GDM1 (cell line): Measurements from ENCODE around the gene CDK4.

ENCODE experiments used
- DNase-seq: peaks from one replicate; lab custom pipeline; 2025; lab: John Stamatoyannopoulos, UW

Gene CDK4

DNA sequence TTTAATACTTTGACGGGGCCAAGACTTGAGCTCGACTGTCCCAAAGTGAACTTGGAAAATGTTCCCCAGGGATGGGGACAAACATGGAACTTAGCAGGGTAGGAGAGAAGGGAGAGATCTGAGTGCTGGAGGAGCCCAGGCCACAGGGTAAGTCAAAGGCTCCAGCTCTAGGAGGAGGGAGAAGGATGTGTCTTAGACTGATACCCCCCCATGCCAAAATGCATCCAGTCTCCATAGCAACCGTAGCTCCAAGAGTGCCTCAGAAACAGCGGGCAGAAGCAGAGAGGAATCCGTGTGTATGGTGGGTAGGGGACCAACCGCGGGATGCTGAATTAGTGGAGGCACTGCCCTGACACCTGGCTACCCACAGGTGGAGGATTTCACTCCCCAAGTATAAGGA lies 12.7 kb downstream of the CDK4 start:
- no peak for DNase-seq

DNA sequence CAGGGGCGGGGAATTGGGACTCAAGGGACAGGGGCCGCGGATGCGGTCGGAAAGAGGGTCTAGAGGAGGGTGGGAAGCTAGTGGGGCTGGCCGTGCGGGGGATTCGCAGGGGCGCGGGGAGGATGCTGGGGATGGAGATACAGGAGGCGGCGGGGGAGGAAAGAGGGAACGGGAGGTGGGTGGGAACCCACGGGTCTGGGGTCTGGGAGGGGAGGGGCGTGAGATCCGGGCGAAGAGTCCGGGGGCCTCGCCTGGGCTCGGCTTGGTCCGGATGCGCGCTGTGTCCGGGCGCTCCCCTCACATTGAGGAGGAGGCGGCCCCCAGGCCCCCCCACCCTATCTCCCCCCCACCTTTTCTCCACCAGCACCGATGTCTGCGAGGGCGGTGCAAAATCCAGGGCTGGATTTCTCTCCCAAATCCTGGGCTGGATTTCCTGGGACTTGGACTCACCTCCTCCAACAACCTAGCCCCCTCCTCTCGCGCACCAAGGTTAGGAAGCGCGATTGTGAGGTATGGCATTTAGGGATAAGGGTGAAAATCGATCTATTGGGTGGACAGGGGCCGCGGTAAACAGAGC lies 13.4 kb downstream of the CDK4 start, which contains the start of gene AGAP2:
Gene AGAP2 (minus strand): TSS at position 82 of the 577 bp plus-strand sequence. CDS start 496 bp downstream, outside the sequence.
- DNase-seq: no peak

DNA sequence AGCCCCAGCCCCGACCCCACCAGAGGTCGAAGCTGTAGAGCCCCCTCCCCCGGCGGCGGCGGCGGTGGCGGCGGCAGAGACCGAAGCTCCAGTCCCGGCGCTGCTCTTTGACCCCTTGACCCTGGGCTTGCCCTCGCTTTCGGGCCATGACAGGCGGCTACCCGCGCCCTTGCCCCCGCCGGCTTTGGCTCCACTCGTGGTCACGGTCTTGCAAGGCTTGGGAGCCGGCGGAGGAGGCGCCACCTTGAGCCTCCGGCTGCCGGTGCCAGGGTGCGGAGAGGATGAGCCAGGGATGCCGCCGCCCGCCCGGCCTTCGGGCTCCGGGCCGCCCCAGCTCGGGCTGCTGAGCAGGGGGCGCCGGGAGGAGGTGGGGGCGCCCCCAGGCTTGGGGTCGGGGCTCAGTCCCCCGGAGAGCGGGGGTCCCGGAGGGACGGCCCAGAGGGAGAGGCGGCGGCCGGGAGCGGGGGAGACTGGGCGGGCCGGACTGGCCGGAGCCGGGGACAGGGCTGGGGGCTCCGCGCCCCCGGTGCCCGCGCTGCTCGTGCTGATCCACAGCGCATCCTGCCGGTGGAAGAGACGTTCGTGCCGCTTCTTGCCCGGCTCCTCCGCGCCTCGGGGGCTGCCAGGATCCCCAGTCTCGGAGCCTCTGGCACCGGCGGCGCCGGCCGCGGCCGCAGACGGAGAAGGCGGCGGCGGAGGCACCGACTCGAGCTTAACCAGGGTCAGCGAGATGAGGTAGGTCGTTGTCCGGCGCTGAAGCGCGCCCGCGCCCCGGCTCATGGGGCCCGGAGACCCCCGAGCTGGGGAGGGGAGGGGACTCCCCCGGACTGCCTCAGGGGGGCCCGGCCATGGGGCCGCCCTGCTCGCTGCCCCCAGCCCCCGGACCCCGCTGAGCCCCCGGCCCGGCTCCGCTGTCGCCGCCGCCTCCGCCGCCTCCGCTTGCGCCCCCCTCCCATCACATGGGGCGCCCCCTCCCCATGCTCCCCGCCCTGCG lies 14.3 kb downstream of the CDK4 start:
- no peak for DNase-seq

DNA sequence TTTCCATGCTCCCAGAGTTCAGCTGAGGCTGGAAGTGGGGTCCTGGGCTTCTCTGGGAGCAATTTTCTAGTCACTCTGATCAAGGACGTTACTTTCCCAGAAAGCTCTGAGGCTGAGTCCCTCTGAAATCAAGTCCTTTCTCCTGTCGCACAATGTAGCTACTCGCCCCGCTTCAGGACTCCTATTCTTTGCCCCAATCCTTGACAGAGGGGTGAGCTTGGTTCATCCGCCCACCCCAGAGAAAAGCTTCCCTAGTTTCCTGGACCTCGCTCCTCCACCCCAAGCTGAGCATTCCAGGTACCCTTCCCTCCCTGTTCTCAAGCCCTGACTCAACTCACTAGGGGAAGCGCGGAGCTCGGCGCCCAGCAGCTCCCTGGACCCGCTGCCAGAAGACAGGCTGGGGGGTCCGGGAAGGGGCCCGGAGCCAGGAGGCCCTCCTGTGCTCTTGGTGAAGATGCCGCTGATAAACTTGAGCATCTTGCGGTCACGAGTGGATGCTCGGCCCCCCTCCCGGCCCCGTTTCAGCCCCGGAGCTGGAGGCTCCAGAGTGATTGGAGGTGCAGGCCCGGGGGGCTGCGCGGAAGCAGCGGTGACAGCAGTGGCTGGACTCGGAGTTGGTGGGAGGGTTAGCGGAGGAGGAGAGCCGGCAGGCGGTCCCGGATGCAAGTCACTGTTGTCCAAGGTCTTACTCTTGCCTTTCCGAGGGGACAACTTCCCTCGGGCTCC lies 15.2 kb downstream of the CDK4 start:
- no peak for DNase-seq

DNA sequence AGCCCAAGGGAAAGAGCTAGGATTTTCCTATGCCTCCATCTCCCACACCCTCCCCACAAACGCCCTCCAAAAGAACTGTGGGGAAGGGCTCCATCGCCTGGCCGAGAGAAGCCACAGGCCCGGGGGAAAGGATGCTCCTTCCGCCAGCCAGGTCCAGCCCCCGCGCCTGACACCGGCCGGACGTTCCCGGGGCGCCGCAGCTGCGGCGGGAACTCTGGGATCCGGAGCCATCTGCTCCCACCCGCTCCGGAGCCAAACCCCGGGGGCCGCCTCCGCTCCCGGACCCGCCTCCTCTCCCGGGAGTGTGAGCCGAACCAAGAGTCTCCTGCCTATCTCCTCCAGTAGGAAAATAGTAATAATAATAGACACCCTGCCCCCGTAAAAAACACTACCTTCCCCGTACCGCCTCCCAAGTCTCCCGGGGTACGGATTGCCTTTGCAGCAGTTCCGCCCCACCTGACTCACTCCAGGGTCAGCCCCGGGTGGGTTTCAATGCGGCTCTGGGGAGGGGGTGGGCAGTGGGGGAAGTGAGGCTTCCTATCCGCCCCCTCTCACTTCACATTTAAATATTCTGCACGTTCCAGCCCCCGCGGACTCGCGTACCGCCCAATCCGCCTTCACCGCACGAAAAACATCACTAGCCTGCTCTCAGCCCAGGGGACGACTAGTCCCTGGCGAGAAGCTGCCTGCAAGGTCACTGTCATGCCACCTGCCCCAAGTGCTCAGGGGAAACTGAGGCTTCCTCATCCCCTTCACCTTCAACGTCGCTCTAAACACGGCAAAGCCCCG lies 16.0 kb downstream of the CDK4 start:
- DNase-seq: no peak

DNA sequence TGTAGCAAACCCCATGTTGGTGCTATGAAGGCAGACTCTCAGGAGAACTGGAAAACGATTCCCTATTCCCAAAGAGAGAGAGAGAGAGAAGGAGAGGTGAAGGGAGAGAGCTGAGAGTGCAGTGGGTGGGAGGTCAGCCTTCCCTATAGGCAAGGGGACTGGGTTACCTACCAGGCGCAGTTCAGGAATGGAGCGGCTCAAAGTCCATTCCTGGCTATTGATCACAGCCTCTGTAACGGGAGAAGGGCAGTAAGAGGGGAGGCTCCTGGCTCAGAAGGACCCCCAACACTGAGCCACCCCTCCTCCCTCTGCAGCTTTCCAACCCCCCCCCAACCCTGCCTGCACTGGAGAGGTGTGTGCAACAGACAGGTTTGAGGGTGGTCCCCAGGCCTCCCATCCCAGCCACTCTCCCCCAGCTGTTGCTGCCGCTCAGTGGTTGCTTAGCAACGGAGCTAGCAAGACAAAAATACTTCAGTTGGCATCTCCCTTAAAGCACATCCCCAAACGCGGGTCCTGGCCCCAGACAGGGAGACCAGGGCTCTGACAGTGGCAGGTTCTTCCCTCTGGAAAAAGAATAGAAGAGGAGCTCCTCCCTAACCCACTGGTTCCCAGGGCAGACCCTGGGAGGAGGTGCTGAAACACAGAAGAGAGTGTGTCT lies 16.8 kb downstream of the CDK4 start:
- no peak for DNase-seq

DNA sequence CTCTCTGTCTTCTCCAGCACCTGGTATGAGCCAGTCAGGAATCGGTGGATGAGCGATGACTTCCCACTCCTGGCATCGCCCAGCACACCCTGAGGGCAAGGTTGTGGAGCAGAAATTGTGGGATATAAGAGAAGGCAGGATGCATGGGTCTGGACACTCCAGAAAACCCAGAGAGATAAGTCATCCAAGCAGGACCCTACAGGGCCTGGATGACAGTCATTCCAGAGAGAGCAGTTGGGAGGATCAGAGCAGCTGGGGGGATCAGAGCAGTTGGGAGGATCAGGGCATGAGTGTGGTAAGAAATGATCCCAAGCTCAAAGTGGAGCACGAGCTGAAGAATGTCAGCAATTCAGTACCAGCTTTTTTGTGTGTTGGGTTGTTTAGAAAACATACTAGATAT lies 17.5 kb downstream of the CDK4 start:
- no peak for DNase-seq

DNA sequence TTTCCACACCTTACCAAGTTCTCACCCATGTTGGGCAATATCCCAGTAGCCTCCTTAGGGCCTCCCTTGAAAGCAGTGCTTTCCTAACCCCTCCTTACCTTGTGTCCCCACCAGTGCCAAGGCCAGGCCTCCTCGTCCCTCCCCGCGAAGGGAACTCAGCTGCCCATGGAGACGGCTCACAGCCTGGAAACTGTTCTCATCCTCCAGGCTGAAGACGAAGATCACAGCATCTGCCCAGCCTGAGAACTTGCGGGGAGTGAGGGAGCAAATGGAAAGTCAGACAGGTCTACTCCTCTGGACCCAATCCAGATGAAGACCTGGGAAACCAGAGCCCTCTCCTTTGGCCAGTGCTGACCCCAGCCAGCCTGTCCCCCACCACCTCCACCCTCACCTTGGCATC lies 18.2 kb downstream of the CDK4 start:
- no peak for DNase-seq

DNA sequence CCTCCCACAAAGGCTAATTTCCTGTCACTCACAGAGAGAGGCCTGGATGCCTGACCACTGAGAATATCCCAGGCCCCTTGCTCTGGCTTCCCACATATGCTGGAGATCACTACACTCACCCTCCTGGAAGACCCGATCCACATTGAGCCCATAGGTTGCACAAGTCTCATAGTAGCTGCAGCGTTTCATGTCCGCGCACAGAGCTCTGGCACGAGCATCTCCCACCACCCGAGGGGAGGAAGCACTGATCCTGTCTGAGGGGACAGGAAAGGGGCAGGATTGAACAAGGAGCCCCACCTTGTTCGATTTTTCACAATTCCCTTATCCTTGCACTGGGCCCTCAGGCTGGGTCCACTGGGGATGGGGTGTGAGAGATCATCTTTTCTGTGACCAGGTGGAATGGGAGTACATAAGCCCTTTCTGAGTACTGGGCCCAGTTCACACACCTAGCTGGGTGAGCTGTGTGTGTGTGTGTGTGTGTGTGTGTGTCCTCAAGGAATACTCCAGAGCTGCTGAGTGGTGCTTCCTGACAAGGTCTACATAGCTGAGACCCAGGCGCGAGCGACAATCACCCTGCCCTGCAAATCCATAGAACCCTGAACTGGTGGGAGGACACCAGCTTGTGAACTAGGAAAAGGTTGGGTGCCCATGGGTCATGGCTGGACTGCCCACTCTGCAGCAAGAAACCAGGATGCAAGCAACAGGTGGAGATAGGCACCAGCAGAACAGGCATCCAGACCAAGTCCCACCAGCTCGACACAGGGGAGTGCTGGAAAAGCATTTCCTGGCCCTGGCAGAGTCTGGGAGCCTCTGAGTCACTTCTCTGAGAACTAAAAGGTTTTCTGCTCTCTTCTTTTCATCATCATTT lies 19.1 kb downstream of the CDK4 start:
- no peak for DNase-seq

DNA sequence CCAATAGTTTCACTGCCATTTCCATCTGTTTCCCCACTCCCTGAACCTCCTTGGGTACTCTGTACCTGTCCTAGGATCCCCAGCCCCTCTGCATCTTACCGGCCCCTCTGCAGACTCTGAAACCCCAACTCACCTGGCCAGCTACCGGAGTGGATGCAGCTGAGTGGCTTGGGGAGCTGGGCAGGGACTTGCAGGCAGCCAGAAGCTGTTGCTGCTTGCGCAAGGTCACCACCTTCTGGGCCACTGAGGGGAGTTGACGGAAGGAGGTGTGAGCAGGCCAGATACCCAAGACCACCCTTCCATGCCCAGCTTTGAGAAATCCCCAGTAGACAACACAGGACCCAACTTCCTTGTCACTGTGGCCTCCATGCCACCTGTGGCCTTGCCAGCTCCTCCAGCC lies 19.8 kb downstream of the CDK4 start:
- DNase-seq: no peak

DNA sequence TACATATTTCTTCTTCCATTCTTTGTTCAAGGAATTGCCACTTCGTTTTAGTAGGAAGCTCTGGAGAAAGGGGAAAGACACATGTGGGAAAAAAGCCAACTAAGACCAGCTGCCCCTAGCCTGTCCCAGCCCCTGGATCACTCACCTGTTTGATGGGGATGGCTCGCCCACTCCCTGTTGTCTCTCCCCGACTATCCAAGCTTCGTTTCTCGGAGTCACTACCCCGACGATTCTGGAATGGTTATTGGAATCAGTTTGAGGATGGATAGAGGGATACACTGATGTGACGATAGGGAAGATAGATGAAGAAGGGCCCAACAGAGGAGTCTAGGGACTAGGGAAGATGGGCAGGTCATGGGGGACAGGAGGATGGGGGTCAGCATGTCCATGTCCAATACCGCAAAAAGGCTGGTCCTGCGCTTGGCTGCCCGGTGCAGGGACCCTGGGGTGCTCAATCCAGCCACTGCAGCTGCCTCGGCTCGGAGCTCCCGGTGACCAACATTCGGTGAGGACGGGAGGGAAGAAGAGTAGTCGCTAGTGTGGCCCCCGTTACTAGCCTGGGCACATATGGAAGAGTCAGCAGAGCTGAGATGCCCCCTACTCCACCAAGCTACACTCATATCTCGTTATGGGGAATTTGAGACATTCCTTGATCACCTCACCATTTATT lies 20.6 kb downstream of the CDK4 start:
- DNase-seq: no peak

DNA sequence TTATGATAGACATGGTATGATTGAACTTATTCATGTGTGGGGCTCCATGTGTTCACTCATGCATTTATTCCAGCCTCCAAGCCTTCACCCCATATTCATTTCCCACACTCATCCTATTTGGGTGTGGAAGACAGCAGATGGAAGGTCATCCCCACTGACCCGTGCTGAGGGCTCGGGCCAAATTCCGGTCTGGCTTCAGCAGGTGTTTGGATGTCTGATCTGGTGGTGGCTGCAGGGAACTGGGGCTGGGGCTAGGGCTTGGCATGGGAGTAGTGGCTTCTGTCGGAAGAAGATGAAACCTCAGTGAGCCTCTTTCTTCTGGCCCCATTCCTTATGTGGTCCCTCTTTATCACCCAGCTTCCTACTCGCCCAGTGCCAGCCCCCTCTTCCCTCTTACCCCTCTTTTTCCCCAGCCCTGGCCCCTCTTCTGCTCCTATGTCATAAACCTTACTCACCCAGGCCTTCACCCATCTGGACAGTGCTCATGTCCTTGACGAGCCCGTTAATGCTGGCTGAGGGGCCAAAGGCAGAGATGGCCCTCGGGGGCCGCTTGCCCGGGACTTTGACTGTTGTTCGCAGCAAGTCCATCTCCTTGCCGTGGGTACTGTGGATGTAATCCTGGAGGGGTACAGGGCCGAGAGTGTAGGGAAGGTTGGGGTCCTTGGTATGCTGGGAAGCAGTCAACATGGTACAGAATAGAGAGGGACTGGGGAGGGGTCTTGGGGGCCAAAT lies 21.6 kb downstream of the CDK4 start:
- no peak for DNase-seq

DNA sequence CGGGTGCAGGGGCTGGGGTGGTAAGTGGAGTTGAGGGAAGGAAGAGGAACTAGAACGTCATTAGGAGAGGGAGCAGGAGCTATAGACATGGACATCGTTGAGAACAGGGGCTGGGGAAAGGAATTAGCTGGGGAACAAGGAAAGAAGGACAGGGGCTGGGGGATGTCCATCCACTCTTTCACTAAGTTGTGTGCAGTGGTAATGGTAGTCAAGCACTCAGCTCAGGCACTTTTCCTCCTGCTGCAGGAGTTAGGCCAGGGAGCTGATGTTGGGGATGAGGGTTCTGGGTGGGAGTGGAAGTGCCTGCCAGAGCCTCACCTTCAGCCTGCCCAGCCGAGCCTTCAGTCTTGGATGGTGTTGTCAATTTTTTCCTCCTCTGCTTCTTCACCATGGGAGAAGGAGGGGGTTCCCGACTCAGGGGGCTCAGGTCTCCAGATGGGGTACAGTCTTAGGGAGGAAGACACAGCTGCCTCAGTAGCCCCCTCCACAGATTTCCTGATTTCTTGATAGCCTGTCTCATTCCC lies 22.7 kb downstream of the CDK4 start:
- DNase-seq: no peak

DNA sequence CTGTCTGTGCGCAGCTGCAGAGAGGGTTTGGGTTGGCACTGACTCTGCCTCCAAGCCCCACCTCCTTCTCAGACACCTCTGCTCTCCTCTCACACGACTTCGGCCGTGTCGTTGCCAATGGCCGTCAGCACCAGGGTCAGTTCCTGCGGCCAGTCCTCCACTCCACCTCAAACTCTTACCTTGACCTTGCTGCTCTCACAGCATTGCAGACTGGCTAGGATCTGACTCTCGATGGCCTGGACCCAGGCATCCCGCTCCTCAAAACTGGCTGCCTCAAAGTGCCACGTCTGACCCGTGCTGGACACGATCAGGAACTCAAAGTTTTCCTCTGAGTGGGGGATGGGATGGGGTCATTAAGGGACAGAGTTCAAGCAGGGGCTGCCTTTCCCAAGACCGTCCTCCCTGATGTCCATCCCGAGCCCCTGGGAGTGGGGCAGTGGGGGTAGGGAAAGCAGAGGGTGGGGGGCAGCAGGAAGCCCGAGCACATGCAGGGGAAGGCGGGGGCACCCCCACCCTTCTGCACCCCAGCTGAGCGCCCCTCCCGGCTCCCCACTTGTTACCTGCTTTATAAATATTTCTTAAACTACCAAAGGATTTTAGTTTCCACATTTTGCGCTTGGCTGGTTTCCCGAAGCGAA lies 24.2 kb downstream of the CDK4 start:
- no peak for DNase-seq

DNA sequence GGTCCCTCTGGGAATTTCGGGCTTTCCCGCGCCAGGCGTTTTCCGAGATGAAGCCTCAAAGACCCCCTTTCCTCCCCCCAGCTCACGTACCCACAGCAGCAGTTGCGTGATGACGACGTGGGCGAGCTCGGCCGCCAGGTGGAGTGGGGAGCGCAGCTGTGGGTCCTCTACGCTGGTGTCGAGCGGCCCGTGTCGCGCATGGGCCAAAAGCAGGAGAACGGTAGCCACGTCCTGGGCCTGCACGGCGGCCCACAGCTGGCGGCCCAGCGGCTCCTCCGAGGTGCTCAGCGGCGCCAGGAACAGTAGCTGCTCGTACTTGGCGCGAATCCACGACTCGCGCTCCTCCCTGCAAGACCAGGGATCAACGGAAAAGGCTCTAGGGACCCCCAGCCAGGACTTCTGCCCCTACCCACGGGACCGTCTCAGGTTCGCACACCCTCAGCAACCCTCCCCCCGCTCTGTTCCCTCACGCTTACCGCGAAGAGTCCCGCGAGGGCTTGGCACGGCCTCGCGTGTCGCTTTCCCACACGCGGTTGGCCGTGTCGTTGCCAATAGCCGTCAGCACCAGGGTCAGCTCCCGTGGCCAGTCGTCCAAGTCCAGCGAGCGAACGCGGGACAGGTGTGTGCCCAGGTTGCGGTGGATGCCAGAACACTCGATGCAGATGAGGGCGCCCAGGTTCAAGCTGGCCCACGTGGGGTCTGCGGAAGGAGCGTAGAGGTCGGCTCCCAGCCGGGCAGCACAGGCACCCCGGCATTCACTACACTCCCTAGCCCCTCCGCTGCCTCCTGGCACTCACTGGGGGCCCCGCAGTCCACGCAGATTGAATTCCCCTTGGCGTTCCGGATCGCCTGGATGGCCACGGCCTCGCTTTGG lies 25.0 kb downstream of the CDK4 start:
- DNase-seq: no peak

DNA sequence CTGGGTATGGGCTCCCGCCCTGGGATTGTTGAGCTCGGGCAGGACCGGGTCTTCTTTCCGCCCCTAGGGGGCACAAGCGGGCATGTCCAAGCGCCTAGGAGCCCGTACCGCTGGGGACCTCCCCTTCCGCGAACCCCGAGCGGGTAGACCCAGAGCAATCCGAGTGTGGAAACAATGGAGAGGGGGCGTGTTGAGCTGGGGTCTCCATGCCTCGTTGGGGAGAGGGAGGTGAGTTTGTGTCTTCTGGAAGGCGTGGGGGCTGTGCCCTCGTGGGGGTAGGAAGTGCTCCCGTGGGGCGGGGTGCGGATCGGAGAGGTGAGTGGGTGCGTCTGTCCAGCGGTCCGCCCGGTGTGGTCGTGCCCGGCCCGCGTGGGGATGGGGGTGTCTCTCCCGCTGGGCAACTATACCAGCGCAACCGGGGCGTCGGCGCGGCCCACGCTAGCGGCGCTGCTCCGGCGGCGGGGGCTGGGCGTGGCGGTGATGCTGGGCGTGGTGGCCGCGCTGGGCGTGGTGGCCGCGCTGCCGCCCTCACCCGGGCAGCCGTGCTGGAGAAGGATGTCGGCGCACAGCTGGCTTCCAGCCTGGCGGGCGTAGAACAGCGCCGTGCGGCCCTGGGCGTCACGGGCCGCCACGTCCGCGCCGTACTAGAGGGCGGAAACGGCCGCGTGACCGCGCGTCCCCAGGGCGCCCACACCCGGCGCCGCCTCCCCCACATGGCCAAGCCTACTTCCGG lies 25.8 kb downstream of the CDK4 start:
- DNase-seq: no peak

DNA sequence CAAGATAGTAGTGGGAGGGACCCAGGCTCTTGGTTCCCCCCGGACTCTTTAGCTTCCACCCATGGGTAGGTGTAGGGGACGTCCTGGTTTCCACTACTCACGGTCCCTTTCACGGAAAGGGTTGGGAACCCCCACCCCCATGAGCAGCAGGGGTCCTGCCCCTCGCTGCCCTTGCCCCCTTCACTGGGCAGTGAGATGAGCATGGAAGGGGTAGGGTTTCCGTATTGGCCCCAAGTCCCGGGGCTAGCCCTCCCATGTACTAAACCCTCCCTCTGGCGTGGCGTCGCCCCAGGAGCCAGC lies 26.3 kb downstream of the CDK4 start:
- DNase-seq: no peak
